SH-SY5Y (cell line): ENCODE measurements around the gene CACHD1.

Experiments used
- GATA2 ChIP-seq: IDR thresholded peaks from 2 replicates; pipeline ENCODE4 v1.6.1; 2011; ENCODE audit warnings: mild to moderate bottlenecking, low read depth, low read length
- GATA3 ChIP-seq: IDR thresholded peaks from 2 replicates; pipeline ENCODE4 v1.6.1; 2011; ENCODE audit warnings: low read depth, mild to moderate bottlenecking, low read length, moderate library complexity

DNA sequence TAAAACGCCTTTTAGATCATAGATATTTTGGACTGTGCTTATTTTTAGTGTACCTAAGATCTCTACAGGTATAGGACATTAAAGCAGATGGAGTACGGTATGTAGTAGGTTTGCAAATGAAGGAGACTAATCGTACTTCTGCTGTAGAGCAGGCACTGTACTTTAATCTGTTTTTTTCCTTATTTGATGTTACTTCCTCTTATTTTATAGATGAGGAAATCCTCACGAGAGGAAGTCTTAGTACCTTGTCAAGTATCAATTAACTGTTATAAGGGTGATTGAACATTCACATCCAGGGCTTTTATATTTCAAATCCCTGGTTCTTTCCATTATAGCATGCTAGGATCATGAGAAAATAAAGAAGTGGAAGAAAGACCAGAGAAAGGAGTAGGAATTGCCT, 41.1 kb downstream of the CACHD1 start:
- TF ChIP-seq GATA2 (no peak), GATA3 (no peak)
